Fibroblast of lung (primary cell): ENCODE measurements around the gene ZBTB2. TPM values are rescaled to one million over a fixed set of nuclear protein-coding genes. Genes with fewer than 3 reads are reported as not detected.
A peak's percentile ranks its signal among the peaks of the same experiment; 100 is the strongest.

Experiments
- DNase-seq, 2 donors: peaks; one replicate each; pipeline versions ENCODE4 v3.0.0 to v3.0.0-alpha.2; 2010; ENCODE audit warnings: low read depth in 2 of 2
- H2AFZ ChIP-seq: 2 replicates; pipeline ENCODE4 v1.5.1; 2012; ENCODE audit warnings: low read length, control low read depth, inconsistent platforms
- H3K27ac ChIP-seq: 2 replicates; pipeline ENCODE4 v1.5.1; 2011; ENCODE audit warnings: low read length, control low read depth; ENCODE audit not compliant: insufficient read depth
- H3K27me3 ChIP-seq: 2 replicates; pipeline ENCODE4 v1.5.1; 2011; ENCODE audit warnings: mild to moderate bottlenecking, low read length; ENCODE audit not compliant: control insufficient read depth, insufficient read depth
- H3K36me3 ChIP-seq: 2 replicates; pipeline ENCODE4 v1.5.1; 2011; ENCODE audit warnings: low read length; ENCODE audit not compliant: control insufficient read depth, insufficient read depth
- H3K4me1 ChIP-seq: 2 replicates; pipeline ENCODE4 v1.5.1; 2011; ENCODE audit warnings: low read length; ENCODE audit not compliant: control insufficient read depth, insufficient read depth; ENCODE audit errors: extremely low read depth
- H3K4me2 ChIP-seq: 2 replicates; pipeline ENCODE4 v1.5.1; 2011; ENCODE audit warnings: low read length, control low read depth; ENCODE audit not compliant: insufficient read depth; ENCODE audit errors: extremely low read depth
- H3K4me3 ChIP-seq, 4 experiments: fragments of 200-600 bp in 1 of 4; sonication (generic) in 1 of 4; replicated peaks in 1 of 4; 2 replicates each; pipeline ENCODE4 v1.5.1; 2011 to 2016; ENCODE audit warnings: low read length in 4 of 4, low read depth in 3 of 4, mild to moderate bottlenecking in 3 of 4, control low read depth in 2 of 4, inconsistent platforms in 1 of 4, mixed read lengths in 1 of 4; ENCODE audit not compliant: insufficient read depth in 1 of 4; ENCODE audit errors: control extremely low read depth in 1 of 4
- H3K79me2 ChIP-seq: 2 replicates; pipeline ENCODE4 v1.5.1; 2012; ENCODE audit warnings: mild to moderate bottlenecking, low read length, inconsistent platforms; ENCODE audit not compliant: control insufficient read depth, insufficient read depth
- H3K9ac ChIP-seq: 2 replicates; pipeline ENCODE4 v1.5.1; 2011; ENCODE audit warnings: mild to moderate bottlenecking, low read length, control low read depth; ENCODE audit not compliant: insufficient read depth
- H3K9me3 ChIP-seq: 2 replicates; pipeline ENCODE4 v1.5.1; 2012; ENCODE audit warnings: low read depth, low read length; ENCODE audit not compliant: control insufficient read depth, insufficient read depth
- H4K20me1 ChIP-seq: 2 replicates; pipeline ENCODE4 v1.5.1; 2011; ENCODE audit warnings: low read length; ENCODE audit not compliant: control insufficient read depth, insufficient read depth; ENCODE audit errors: extremely low read depth
- CTCF ChIP-seq, 2 donors: IDR thresholded peaks in 1 of 2; conservative IDR thresholded peaks in 1 of 2; 1 replicate in 1 of 2; 2 replicates in 1 of 2; pipeline ENCODE4 v1.5.1; 2011 to 2012; ENCODE audit warnings: low read length in 2 of 2, control low read depth in 1 of 2, inconsistent platforms in 1 of 2, low read depth in 1 of 2, mild to moderate bottlenecking in 1 of 2
- EZH2 ChIP-seq: IDR thresholded peaks from 2 replicates; pipeline ENCODE4 v1.5.1; 2012; ENCODE audit warnings: low read length, control low read depth, mild to moderate bottlenecking; ENCODE audit errors: missing control alignments
- polyA minus RNA-seq: library from RNA; depleted of rRNA, polyadenylated mRNA; stranded (reverse); fragments of >200 nt; gene quantifications from 2 replicates; pipeline ENCODE4 v1.2.3, GENCODE V29; 2011; ENCODE audit warnings: low replicate concordance
- polyA plus RNA-seq, 2 donors: library from polyadenylated mRNA; depleted of rRNA in 1 of 2; stranded (reverse) in 1 of 2; unstranded in 1 of 2; fragments of >200 nt; gene quantifications; 2 replicates each; pipeline ENCODE4 v1.2.1, GENCODE V29; 2011 to 2012; ENCODE audit warnings: missing spikeins in 1 of 2
- total RNA-seq: library from RNA; depleted of rRNA; stranded (reverse); fragments of >200 nt; gene quantifications from 2 replicates; pipeline ENCODE4 v1.2.1, GENCODE V29; 2014

ZBTB2 gene
- 9.8 and 12.2 TPM in 2 replicates for total RNA-seq
- polyA plus RNA-seq, result 20.1 and 27.4 TPM in 2 replicates
- 12.4 and 16.4 TPM in 2 replicates for polyA plus RNA-seq (2012)
- polyA minus RNA-seq, result 13.9 and 23.7 TPM in 2 replicates

GRCh38 chr6:151391471-151392413, at the start of gene ZBTB2:
ZBTB2 (minus strand) TSS chr6:151391559; CDS start chr6:151373637, 17,922 bp downstream.
- no peak for TF ChIP-seq CTCF (conservative IDR thresholded peaks at IDR 0.05 in 1 of 2, IDR thresholded peaks at IDR 0.05 in 1 of 2; ENCODE audit: low read depth in 1 of 2, low read length in 2 of 2)
- no peak for TF ChIP-seq EZH2
- no peak within 1 kb of the TSS for H2AFZ ChIP-seq
- peaks cover 71% of the 10 kb centered on the region for H3K79me2 ChIP-seq
- peaks cover 3% of the 10 kb centered on the region for H4K20me1 ChIP-seq
- H3K9me3 ChIP-seq, result no peaks in the 10 kb centered on the region
- peak within 1 kb of the TSS; percentile 99 for H3K4me2 ChIP-seq
- H3K27ac ChIP-seq, result peak within 1 kb of the TSS; percentile 95
- peaks cover 13% of the 10 kb centered on the region for H3K4me1 ChIP-seq
- H3K9ac ChIP-seq, result peak within 1 kb of the TSS; percentile 98
- H3K27me3 ChIP-seq, result no peaks in the 10 kb centered on the region
- H3K36me3 ChIP-seq, result no peaks in the 10 kb centered on the region
- peak within 1 kb of the TSS; percentile 68 to 89 (median 72) for H3K4me3 ChIP-seq
- peak; percentile 79 to 86 for DNase-seq

- DNase-seq, result peak; percentile 34 to 70
- Histone ChIP-seq H3K4me2 (no peak overlapping the region), H3K79me2 (peaks cover 31% of the 10 kb centered on the region), H3K9me3 (no peaks in the 10 kb centered on the region), H3K4me1 (peaks cover 5% of the 10 kb centered on the region), H3K27me3 (no peaks in the 10 kb centered on the region), H3K36me3 (no peaks in the 10 kb centered on the region), H4K20me1 (no peaks in the 10 kb centered on the region), H3K9ac (no peak overlapping the region), H3K27ac (no peak overlapping the region), H3K4me3 (no peak overlapping the region), H2AFZ (no peak overlapping the region)
- TF ChIP-seq EZH2, result no peak
- peak; percentile 46 to 50 for TF ChIP-seq CTCF (conservative IDR thresholded peaks at IDR 0.05 in 1 of 2, IDR thresholded peaks at IDR 0.05 in 1 of 2; ENCODE audit: low read depth in 1 of 2, low read length in 2 of 2)
These were observed 49.6 kb upstream of the ZBTB2 start for GRCh38 chr6:151440930-151441329.

GRCh38 chr6:151440498-151440897, 49.1 kb upstream of the ZBTB2 start:
- H3K27me3 ChIP-seq, result no peaks in the 10 kb centered on the region
- no peak for DNase-seq
- no peak overlapping the region for H3K9ac ChIP-seq
- H3K4me1 ChIP-seq, result peaks cover 5% of the 10 kb centered on the region
- H3K4me2 ChIP-seq, result no peak overlapping the region
- no peak overlapping the region for H3K27ac ChIP-seq
- peaks cover 31% of the 10 kb centered on the region for H3K79me2 ChIP-seq
- H3K36me3 ChIP-seq, result no peaks in the 10 kb centered on the region
- TF ChIP-seq EZH2 (no peak), CTCF (conservative IDR thresholded peaks at IDR 0.05 in 1 of 2, IDR thresholded peaks at IDR 0.05 in 1 of 2; ENCODE audit: low read depth in 1 of 2, low read length in 2 of 2) (no peak)
- no peaks in the 10 kb centered on the region for H4K20me1 ChIP-seq
- H2AFZ ChIP-seq, result no peak overlapping the region
- no peaks in the 10 kb centered on the region for H3K9me3 ChIP-seq
- H3K4me3 ChIP-seq, result no peak overlapping the region
